Measurements from ENCODE around the gene PCDHGA1. TPM values are rescaled to one million over a fixed set of nuclear protein-coding genes. Genes with fewer than 3 reads are reported as not detected.
A peak's percentile ranks its signal among the peaks of the same experiment; 100 is the strongest.

The PCDHGA1 gene
- total RNA-seq, 1 donor from 2014 or later = under 0.01 TPM

GRCh38 chr5:141503681-141504080 is 173.4 kb downstream of the PCDHGA1 start:
- Histone ChIP-seq H3K36me3 (ENCODE audit: control insufficient read depth, insufficient read depth, low read length) (peaks cover 1% of the 10 kb centered on the region), H3K27me3 (ENCODE audit: control insufficient read depth, insufficient read depth, low read length) (no peaks in the 10 kb centered on the region), H3K4me3 (ENCODE audit: low read depth, low read length) (no peak overlapping the region)
- DNase-seq (ENCODE audit: low read depth) (no peak), FAIRE-seq (no peak)
- TF ChIP-seq, protein P1, sequence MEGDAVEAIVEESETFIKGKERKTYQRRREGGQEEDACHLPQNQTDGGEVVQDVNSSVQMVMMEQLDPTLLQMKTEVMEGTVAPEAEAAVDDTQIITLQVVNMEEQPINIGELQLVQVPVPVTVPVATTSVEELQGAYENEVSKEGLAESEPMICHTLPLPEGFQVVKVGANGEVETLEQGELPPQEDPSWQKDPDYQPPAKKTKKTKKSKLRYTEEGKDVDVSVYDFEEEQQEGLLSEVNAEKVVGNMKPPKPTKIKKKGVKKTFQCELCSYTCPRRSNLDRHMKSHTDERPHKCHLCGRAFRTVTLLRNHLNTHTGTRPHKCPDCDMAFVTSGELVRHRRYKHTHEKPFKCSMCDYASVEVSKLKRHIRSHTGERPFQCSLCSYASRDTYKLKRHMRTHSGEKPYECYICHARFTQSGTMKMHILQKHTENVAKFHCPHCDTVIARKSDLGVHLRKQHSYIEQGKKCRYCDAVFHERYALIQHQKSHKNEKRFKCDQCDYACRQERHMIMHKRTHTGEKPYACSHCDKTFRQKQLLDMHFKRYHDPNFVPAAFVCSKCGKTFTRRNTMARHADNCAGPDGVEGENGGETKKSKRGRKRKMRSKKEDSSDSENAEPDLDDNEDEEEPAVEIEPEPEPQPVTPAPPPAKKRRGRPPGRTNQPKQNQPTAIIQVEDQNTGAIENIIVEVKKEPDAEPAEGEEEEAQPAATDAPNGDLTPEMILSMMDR (IDR thresholded peaks at IDR 0.05; ENCODE audit: insufficient read depth, low read length, severe bottlenecking) = no peak

DNA sequence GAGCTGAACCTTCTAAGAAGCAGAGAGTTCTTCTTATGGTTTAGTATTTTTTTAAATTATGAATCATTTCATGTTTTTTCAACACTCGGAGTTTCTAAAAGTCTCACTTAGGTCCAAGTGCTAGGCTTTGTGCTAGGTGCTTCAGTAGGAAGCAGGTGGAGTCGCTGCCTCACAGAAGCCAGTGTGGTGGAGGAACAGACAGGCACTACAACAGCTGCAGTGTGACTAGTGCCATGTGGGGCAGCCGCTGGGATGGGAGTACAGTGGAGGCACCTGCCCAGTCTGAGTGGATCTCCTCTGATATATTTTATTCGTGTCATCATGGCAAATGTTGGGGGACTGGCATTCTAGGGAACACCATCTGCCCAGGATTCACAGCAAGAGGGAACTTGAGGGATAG is 173.9 kb downstream of the PCDHGA1 start:
- DNase-seq (ENCODE audit: low read depth) (no peak), FAIRE-seq (no peak)
- TF ChIP-seq, protein P1 (IDR thresholded peaks at IDR 0.05; ENCODE audit: insufficient read depth, low read length, severe bottlenecking) = no peak
- H3K36me3 ChIP-seq (ENCODE audit: control insufficient read depth, insufficient read depth, low read length) = peaks cover 1% of the 10 kb centered on the region
- H3K27me3 ChIP-seq (ENCODE audit: control insufficient read depth, insufficient read depth, low read length) = no peaks in the 10 kb centered on the region
- H3K4me3 ChIP-seq (ENCODE audit: low read depth, low read length) = no peak overlapping the region

- Histone ChIP-seq H3K36me3 (ENCODE audit: control insufficient read depth, insufficient read depth, low read length) (peaks cover 5% of the 10 kb centered on the region), H3K4me3 (ENCODE audit: low read depth, low read length) (no peak overlapping the region), H3K27me3 (ENCODE audit: control insufficient read depth, insufficient read depth, low read length) (no peaks in the 10 kb centered on the region)
- no peak for DNase-seq (ENCODE audit: low read depth)
- FAIRE-seq = no peak
- TF ChIP-seq, protein P1 (IDR thresholded peaks at IDR 0.05; ENCODE audit: insufficient read depth, low read length, severe bottlenecking) = no peak
Measured at GRCh38 chr5:141506381-141507155, 176.3 kb downstream of the PCDHGA1 start.

- no peak overlapping the region for H3K4me3 ChIP-seq (ENCODE audit: low read depth, low read length)
- FAIRE-seq (no peak), DNase-seq (ENCODE audit: low read depth) (no peak)
- peaks cover 5% of the 10 kb centered on the region for H3K36me3 ChIP-seq (ENCODE audit: control insufficient read depth, insufficient read depth, low read length)
- H3K27me3 ChIP-seq (ENCODE audit: control insufficient read depth, insufficient read depth, low read length) = no peaks in the 10 kb centered on the region
- TF ChIP-seq, protein P1 (IDR thresholded peaks at IDR 0.05; ENCODE audit: insufficient read depth, low read length, severe bottlenecking) = no peak
Measured at GRCh38 chr5:141507387-141508091, 177.2 kb downstream of the PCDHGA1 start.

DNA sequence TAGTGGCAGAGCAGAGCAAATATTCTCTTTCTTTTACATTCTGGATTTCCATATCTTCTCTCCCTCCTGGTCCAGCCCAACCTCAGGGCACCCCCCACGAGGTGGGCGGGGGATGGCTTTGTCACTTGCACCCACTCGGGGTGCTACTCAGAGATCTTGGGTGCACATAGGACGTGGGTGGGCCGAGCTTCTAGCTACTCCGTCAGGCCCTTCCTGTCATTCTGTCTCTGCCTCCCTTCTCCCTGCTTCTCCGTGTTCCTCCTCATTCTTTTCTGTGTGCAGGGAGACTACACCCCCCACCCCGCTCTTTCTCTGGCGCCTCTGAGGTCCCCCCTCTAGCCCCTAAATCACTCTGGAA is 178.1 kb downstream of the PCDHGA1 start:
- Histone ChIP-seq H3K4me3 (ENCODE audit: low read depth, low read length) (peak overlapping the region; percentile 27), H3K27me3 (ENCODE audit: control insufficient read depth, insufficient read depth, low read length) (no peaks in the 10 kb centered on the region), H3K36me3 (ENCODE audit: control insufficient read depth, insufficient read depth, low read length) (peaks cover 5% of the 10 kb centered on the region)
- TF ChIP-seq, protein P1 (IDR thresholded peaks at IDR 0.05; ENCODE audit: insufficient read depth, low read length, severe bottlenecking) = no peak
- FAIRE-seq (no peak), DNase-seq (ENCODE audit: low read depth) (no peak)

All from bronchial epithelial cell (primary cell).